Brain microvascular endothelial cell (primary cell): ENCODE results near the gene SETD1A.

Source experiments
- DNase-seq: peaks from one replicate; pipeline ENCODE4 v3.0.0-alpha.2; 2020
- H3K27ac ChIP-seq: fragments of 250-450 bp; sonication (Bioruptor Pico); 2 replicates; pipeline ENCODE4 v1.5.1; 2020; ENCODE audit warnings: mild to moderate bottlenecking, moderate library complexity
- H3K27me3 ChIP-seq: fragments of 250-450 bp; sonication (Bioruptor Pico); replicated peaks from 2 replicates; pipeline ENCODE4 v1.5.1; 2020; ENCODE audit warnings: mild to moderate bottlenecking
- H3K36me3 ChIP-seq: fragments of 250-450 bp; sonication (Bioruptor Pico); replicated peaks from 2 replicates; pipeline ENCODE4 v1.5.1; 2020; ENCODE audit warnings: mild to moderate bottlenecking
- H3K4me3 ChIP-seq: 2 replicates; pipeline ENCODE4 v1.5.1; 2011; ENCODE audit warnings: low read depth, mild to moderate bottlenecking, control low read depth, low read length, moderate library complexity
- in situ Hi-C: cut with HindIII; loops from 2 replicates; pipeline ENCODE4 v1.10.0; 2017; ENCODE audit warnings: low sequenced_read_pairs, low pct_ligation_motif_present
- TF ChIP-seq, protein P1 (sequence below): IDR thresholded peaks from 2 replicates; pipeline ENCODE4 v1.5.1; 2011; ENCODE audit warnings: low read depth, mild to moderate bottlenecking, moderate library complexity, low read length, control low read depth, inconsistent platforms; ENCODE audit errors: missing control alignments

The SETD1A gene

DNA sequence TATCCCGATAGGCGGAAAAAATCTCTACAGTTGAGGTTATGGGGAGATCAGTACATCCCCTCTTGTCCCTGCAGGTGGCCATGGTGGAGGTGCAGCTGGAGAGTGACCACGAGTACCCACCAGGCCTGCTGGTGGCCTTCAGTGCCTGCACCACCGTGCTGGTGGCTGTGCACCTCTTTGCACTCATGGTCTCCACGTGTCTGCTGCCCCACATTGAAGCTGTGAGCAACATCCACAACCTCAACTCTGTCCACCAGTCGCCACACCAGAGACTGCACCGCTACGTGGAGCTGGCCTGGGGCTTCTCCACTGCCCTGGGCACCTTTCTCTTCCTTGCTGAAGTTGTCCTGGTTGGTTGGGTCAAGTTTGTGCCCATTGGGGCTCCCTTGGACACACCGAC is 4.4 kb upstream of the SETD1A start:
- no peaks in the 10 kb centered on the region for H3K36me3 ChIP-seq
- TF ChIP-seq, protein P1, sequence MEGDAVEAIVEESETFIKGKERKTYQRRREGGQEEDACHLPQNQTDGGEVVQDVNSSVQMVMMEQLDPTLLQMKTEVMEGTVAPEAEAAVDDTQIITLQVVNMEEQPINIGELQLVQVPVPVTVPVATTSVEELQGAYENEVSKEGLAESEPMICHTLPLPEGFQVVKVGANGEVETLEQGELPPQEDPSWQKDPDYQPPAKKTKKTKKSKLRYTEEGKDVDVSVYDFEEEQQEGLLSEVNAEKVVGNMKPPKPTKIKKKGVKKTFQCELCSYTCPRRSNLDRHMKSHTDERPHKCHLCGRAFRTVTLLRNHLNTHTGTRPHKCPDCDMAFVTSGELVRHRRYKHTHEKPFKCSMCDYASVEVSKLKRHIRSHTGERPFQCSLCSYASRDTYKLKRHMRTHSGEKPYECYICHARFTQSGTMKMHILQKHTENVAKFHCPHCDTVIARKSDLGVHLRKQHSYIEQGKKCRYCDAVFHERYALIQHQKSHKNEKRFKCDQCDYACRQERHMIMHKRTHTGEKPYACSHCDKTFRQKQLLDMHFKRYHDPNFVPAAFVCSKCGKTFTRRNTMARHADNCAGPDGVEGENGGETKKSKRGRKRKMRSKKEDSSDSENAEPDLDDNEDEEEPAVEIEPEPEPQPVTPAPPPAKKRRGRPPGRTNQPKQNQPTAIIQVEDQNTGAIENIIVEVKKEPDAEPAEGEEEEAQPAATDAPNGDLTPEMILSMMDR = no peak
- H3K27me3 ChIP-seq = no peaks in the 10 kb centered on the region
- no peak overlapping the region for H3K27ac ChIP-seq
- in situ Hi-C loops = no loop called here
- no peak for DNase-seq
- no peak overlapping the region for H3K4me3 ChIP-seq

DNA sequence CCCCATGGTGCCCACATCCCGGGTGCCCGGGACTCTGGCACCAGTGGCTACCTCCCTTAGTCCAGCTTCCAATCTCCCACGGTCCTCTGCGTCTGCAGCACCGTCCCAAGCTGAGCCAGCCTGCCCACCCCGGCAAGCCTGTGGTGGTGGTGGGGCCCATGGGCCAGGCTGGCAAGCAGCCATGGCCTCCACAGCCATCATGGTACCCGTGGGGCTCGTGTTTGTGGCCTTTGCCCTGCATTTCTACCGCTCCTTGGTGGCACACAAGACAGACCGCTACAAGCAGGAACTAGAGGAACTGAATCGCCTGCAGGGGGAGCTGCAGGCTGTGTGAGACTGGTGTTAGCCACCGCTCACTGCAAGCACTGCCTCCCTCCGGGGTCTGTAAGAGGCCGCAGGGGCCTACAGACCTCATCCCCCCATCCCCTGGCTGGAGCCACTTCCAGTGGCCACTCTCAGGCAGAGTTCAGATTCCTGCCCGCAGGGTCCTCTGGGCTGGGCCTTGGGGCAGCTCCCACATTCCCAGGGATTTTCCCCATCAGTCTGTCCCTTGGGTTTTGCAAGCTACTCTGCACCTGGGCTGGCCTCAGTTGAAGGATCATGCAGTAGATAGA is 3.9 kb upstream of the SETD1A start:
- no peak overlapping the region for H3K4me3 ChIP-seq
- TF ChIP-seq, protein P1 = peak; percentile 90
- in situ Hi-C loops = no loop called here

GRCh38 chr16:30954993-30955392 is 2.6 kb upstream of the SETD1A start:
- in situ Hi-C loops = no loop called here
- TF ChIP-seq, protein P1 = no peak
- Histone ChIP-seq H3K4me3 (no peak overlapping the region), H3K27me3 (no peaks in the 10 kb centered on the region), H3K36me3 (peaks cover 11% of the 10 kb centered on the region), H3K27ac (no peak overlapping the region)
- DNase-seq = no peak

More for the DNA sequence above, 3.9 kb upstream of the SETD1A start:
- H3K27me3 ChIP-seq = no peaks in the 10 kb centered on the region
- H3K36me3 ChIP-seq = no peaks in the 10 kb centered on the region
- peak; percentile 67 for DNase-seq
- H3K27ac ChIP-seq = no peak overlapping the region

- TF ChIP-seq, protein P1 = peak; percentile 45
- Histone ChIP-seq H3K27ac (peak overlapping the region; percentile 99), H3K36me3 (peaks cover 22% of the 10 kb centered on the region), H3K4me3 (peak overlapping the region; percentile 88), H3K27me3 (no peaks in the 10 kb centered on the region)
- in situ Hi-C loops = no loop called here
- DNase-seq = peak; percentile 79
Measured at GRCh38 chr16:30956601-30957455, 726 bp upstream of the SETD1A start.

DNA sequence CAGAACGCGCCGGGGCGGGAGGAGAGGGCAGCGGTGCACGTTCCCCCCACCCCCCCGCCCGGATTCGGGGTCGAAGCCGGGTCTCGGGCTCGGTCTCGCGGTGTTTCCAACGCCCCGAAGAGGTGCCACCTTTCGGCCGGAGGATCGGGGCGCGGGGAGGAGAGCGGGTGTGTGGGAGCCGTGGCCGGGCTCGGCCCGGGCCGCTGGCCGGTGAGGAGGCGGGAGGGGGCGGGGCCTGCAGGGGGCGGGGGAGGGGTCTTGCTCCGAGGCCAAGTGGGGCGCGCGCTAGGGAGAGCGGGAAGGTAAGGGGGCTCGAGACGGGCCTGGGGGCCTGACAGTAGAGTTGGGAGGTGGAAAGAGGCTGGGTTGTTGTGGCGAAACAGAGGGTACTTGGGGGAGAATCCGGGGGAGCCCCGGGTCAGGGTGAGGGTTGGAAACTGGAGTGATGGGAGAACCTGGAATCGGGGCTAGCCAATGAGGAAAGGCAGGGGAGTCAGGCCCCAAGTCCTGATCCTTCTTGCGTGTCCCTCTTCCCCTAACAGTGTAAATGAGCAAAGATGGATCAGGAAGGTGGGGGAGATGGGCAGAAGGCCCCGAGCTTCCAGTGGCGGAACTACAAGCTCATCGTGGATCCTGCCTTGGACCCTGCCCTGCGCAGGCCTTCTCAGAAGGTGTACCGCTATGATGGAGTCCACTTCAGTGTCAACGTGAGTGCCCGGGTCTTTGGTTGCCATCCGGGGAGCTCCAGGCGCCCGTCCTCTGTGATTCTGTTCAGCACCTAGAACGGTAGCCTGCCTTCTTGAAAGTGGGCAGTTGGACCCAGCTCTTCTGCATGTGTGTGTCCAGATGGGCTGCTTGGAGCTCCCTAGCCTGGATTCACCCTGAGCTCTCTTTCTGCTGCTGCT is 873 bp downstream of the SETD1A start:
- no peak for DNase-seq

More for the DNA sequence above, 873 bp downstream of the SETD1A start:
- H3K4me3 ChIP-seq = peak overlapping the region; percentile 88
- peaks cover 34% of the 10 kb centered on the region for H3K36me3 ChIP-seq
- in situ Hi-C loops = no loop called here
- H3K27ac ChIP-seq = peak overlapping the region; percentile 99
- TF ChIP-seq, protein P1 = no peak
- no peaks in the 10 kb centered on the region for H3K27me3 ChIP-seq
